AG09319 (cell line): ENCODE measurements around the gene COQ10B.

ENCODE experiments used
- DNase-seq: peaks from one replicate; pipeline ENCODE4 v3.0.0-alpha.2; 2010; ENCODE audit warnings: low read depth; ENCODE audit errors: extremely low read depth
- CTCF ChIP-seq: IDR thresholded peaks from 2 replicates; pipeline ENCODE4 v1.5.1; 2011; ENCODE audit warnings: low read depth, mild to moderate bottlenecking, inconsistent platforms, low read length, moderate library complexity

The COQ10B gene

GRCh38 chr2:197453123-197453913 is at the start of gene COQ10B:
Gene COQ10B, plus strand, starts transcription at chr2:197453552. Its CDS starts 9 bp downstream, at chr2:197453561.
- peak; percentile 35 for TF ChIP-seq CTCF
- DNase-seq = peak; percentile 100

GRCh38 chr2:197405582-197405981 is 47.8 kb upstream of the COQ10B start:
- no peak for TF ChIP-seq CTCF
- no peak for DNase-seq

GRCh38 chr2:197414039-197414438 is 39.3 kb upstream of the COQ10B start:
- TF ChIP-seq CTCF = no peak
- DNase-seq = no peak

GRCh38 chr2:197414515-197414914 is 38.8 kb upstream of the COQ10B start:
- DNase-seq = no peak
- TF ChIP-seq CTCF = no peak

GRCh38 chr2:197416268-197416667 is 37.1 kb upstream of the COQ10B start:
- DNase-seq = no peak
- TF ChIP-seq CTCF = no peak

- no peak for DNase-seq
- TF ChIP-seq CTCF = no peak
These were observed 33.9 kb upstream of the COQ10B start for GRCh38 chr2:197419438-197419837.

GRCh38 chr2:197423307-197423706 is 30.0 kb upstream of the COQ10B start:
- TF ChIP-seq CTCF = no peak
- DNase-seq = no peak
